Amniotic epithelial cell (primary cell): ENCODE data around the gene C16orf89.
A peak's percentile ranks its signal among the peaks of the same experiment; 100 is the strongest.

Experiments used
- DNase-seq: peaks from one replicate; pipeline ENCODE4 v3.0.0-alpha.2; 2010; ENCODE audit warnings: low read depth

C16orf89 gene

GRCh38 chr16:5002699-5003143 lies 63.0 kb downstream of the C16orf89 start:
- peak; percentile 11 for DNase-seq

DNA sequence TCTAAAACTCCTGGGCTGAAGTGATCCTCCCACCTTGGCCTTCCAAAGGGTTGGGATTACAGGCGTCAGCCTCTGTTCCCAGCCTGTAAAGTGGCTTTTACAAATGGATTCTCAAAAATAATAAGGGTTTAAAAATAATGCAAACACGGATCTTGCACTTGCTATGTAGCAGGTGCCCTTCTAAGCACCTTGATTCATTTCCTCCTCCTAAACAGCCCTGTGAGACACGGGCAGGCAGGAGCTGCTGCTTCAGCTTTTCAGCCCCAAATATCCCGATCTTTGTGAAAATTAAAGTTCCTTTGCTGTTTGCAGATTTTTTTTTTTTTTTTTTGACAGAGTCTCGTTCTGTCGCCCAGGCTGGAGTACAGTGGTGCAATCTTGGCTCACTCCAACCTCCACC lies 63.8 kb downstream of the C16orf89 start:
- DNase-seq, result no peak

GRCh38 chr16:5001571-5001970 lies 64.2 kb downstream of the C16orf89 start:
- DNase-seq, result no peak

DNA sequence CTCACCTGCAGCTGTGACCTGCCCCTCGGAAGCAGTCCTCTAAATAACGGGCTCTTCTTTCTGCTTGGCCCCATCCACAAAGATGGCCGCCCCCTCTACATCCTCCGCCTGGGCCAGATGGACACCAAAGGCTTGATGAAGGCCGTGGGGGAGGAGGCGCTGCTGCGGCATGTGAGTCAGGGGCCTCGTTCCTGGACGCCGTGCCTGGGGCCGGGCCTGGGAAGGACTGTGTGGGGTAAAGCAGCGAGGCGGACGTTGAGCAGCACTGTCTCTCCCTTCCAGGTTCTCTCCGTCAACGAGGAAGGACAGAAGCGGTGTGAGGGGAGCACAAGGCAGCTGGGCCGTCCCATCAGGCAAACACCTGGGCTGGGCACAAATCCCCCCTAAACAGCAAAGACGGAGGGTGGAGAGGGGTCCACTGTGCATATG lies 65.2 kb downstream of the C16orf89 start:
- no peak for DNase-seq

- DNase-seq, result no peak
Observed at GRCh38 chr16:4994719-4995434, 70.9 kb downstream of the C16orf89 start.
